ENCODE data around the gene RBM3. TPM values are rescaled to one million over a fixed set of nuclear protein-coding genes. Genes with fewer than 3 reads are reported as not detected.

Gene RBM3
- total and polyA plus RNA-seq, 3 experiments from 2014 or later, result 245 to 272 (median 255) TPM

- Mint-ChIP-seq H3K36me3 (peaks cover 0 to 71% (median 5%) of the 10 kb centered on the region in 3 donors), H3K27me3 (peaks cover 0 to 5% of the 10 kb centered on the region in 2 donors), H3K27ac (no peak overlapping the region), H3K4me3 (no peak overlapping the region), H3K9me3 (no peaks in the 10 kb centered on the region), H3K4me1 (peaks cover 0 to 4% (median 0%) of the 10 kb centered on the region in 3 donors)
- Histone ChIP-seq H3K27ac (ENCODE audit: low read depth, low read length) (no peak overlapping the region), H3K4me3 (ENCODE audit: low read length) (no peak overlapping the region), H3K36me3 (ENCODE audit: insufficient read depth, low read length) (no peaks in the 10 kb centered on the region), H3K9me3 (ENCODE audit: low read length) (no peaks in the 10 kb centered on the region), H3K4me1 (ENCODE audit: insufficient read depth, low read length) (no peaks in the 10 kb centered on the region), H3K27me3 (ENCODE audit: insufficient read depth, low read length, poor library complexity, severe bottlenecking) (no peaks in the 10 kb centered on the region)
- no peak for DNase-seq
- POLR2A ChIA-PET, result no interaction called here
- CTCF ChIA-PET, result no interaction called here
Measured at GRCh38 chrX:48559636-48560035, 14.6 kb upstream of the RBM3 start.

DNA sequence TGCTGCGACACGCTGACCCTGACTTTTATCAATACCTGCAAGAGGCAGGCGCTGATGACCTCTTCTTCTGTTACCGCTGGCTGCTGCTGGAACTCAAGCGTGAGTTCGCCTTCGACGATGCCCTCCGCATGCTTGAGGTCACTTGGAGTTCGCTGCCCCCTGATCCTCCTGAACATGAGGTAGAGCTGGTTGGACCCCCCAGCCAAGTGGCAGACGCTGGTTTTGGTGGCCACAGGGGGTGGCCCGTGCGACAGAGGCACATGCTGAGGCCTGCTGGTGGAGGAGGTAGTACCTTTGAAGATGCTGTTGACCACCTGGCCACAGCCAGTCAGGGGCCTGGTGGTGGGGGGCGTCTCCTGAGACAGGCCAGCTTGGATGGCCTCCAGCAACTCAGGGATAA lies 14.2 kb upstream of the RBM3 start:
- H3K4me1 Mint-ChIP-seq, result peaks cover 0 to 4% (median 0%) of the 10 kb centered on the region in 3 donors
- H3K27me3 ChIP-seq (ENCODE audit: insufficient read depth, low read length, poor library complexity, severe bottlenecking), result no peaks in the 10 kb centered on the region
- H3K27ac Mint-ChIP-seq, result no peak overlapping the region
- no peaks in the 10 kb centered on the region for H3K9me3 Mint-ChIP-seq
- H3K36me3 ChIP-seq (ENCODE audit: insufficient read depth, low read length), result no peaks in the 10 kb centered on the region
- CTCF ChIA-PET, result no interaction called here
- peaks cover 0 to 67% (median 3%) of the 10 kb centered on the region in 3 donors for H3K36me3 Mint-ChIP-seq
- no peak overlapping the region for H3K4me3 ChIP-seq (ENCODE audit: low read length)
- H3K27me3 Mint-ChIP-seq, result peaks cover 0 to 5% of the 10 kb centered on the region in 2 donors
- POLR2A ChIA-PET, result no interaction called here
- DNase-seq, result no peak
- no peak overlapping the region for H3K4me3 Mint-ChIP-seq
- no peak overlapping the region for H3K27ac ChIP-seq (ENCODE audit: low read depth, low read length)
- H3K9me3 ChIP-seq (ENCODE audit: low read length), result no peaks in the 10 kb centered on the region
- no peaks in the 10 kb centered on the region for H3K4me1 ChIP-seq (ENCODE audit: insufficient read depth, low read length)

DNA sequence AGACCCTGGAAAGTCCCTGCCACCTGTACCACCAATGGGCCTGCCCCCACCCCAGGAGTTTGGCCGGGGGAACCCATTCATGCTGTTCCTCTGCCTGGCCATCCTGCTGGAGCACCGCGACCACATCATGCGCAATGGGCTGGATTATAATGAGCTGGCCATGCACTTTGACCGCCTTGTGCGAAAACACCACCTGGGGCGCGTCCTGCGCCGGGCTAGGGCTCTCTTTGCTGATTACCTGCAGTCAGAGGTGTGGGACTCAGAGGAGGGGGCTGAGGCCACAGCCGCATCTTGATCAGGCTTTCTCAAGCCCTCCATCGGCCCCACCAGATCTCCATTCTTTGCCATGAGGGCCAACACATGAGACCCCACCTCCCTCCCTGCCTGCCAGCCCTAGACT lies 13.6 kb upstream of the RBM3 start:
- H3K27ac Mint-ChIP-seq, result no peak overlapping the region
- H3K4me1 Mint-ChIP-seq, result peaks cover 0 to 4% (median 0%) of the 10 kb centered on the region in 3 donors
- POLR2A ChIA-PET, result no interaction called here
- H3K9me3 ChIP-seq (ENCODE audit: low read length), result no peaks in the 10 kb centered on the region
- H3K4me3 ChIP-seq (ENCODE audit: low read length), result no peak overlapping the region
- no peaks in the 10 kb centered on the region for H3K9me3 Mint-ChIP-seq
- H3K36me3 ChIP-seq (ENCODE audit: insufficient read depth, low read length), result no peaks in the 10 kb centered on the region
- no peak overlapping the region for H3K27ac ChIP-seq (ENCODE audit: low read depth, low read length)
- peaks cover 0 to 61% (median 3%) of the 10 kb centered on the region in 3 donors for H3K36me3 Mint-ChIP-seq
- CTCF ChIA-PET, result no interaction called here
- H3K4me1 ChIP-seq (ENCODE audit: insufficient read depth, low read length), result no peaks in the 10 kb centered on the region
- peaks cover 0 to 3% of the 10 kb centered on the region in 2 donors for H3K27me3 Mint-ChIP-seq
- H3K4me3 Mint-ChIP-seq, result no peak overlapping the region
- H3K27me3 ChIP-seq (ENCODE audit: insufficient read depth, low read length, poor library complexity, severe bottlenecking), result no peaks in the 10 kb centered on the region
- no peak for DNase-seq

- CTCF ChIA-PET, result no interaction called here
- Mint-ChIP-seq H3K36me3 (peaks cover 0 to 11% (median 2%) of the 10 kb centered on the region in 3 donors), H3K4me1 (peaks cover 9% of the 10 kb centered on the region in 3 donors), H3K27me3 (peaks cover 0 to 8% of the 10 kb centered on the region in 2 donors), H3K27ac (no peak overlapping the region), H3K9me3 (peaks cover 0 to 2% (median 0%) of the 10 kb centered on the region in 5 donors), H3K4me3 (no peak overlapping the region)
- POLR2A ChIA-PET, result no interaction called here
- no peaks in the 10 kb centered on the region for H3K27me3 ChIP-seq (ENCODE audit: insufficient read depth, low read length, poor library complexity, severe bottlenecking)
- H3K9me3 ChIP-seq (ENCODE audit: low read length), result no peaks in the 10 kb centered on the region
- no peak for DNase-seq
- H3K4me3 ChIP-seq (ENCODE audit: low read length), result no peak overlapping the region
- H3K27ac ChIP-seq (ENCODE audit: low read depth, low read length), result no peak overlapping the region
- peaks cover 1% of the 10 kb centered on the region for H3K36me3 ChIP-seq (ENCODE audit: insufficient read depth, low read length)
- H3K4me1 ChIP-seq (ENCODE audit: insufficient read depth, low read length), result peaks cover 5% of the 10 kb centered on the region
Measured at GRCh38 chrX:48569958-48570357, 4.3 kb upstream of the RBM3 start.

GRCh38 chrX:48573690-48574269 lies 504 bp upstream of the RBM3 start:
- no peaks in the 10 kb centered on the region for H3K9me3 ChIP-seq (ENCODE audit: low read length)
- Mint-ChIP-seq H3K36me3 (peaks cover 0 to 47% (median 7%) of the 10 kb centered on the region in 3 donors), H3K9me3 (peaks cover 0 to 2% (median 0%) of the 10 kb centered on the region in 5 donors), H3K4me3 (peak overlapping the region; percentile 87 to 99 (median 98)), H3K27ac (peak overlapping the region; percentile 95 to 100 (median 99)), H3K4me1 (peaks cover 16 to 26% (median 19%) of the 10 kb centered on the region in 3 donors), H3K27me3 (peaks cover 0 to 7% of the 10 kb centered on the region in 2 donors)
- H3K4me3 ChIP-seq (ENCODE audit: low read length), result peak overlapping the region; percentile 57
- H3K36me3 ChIP-seq (ENCODE audit: insufficient read depth, low read length), result peaks cover 25% of the 10 kb centered on the region
- peak overlapping the region; percentile 99 for H3K27ac ChIP-seq (ENCODE audit: low read depth, low read length)
- DNase-seq, result peak in 3 of 5 donors; percentile 6 to 54 (median 9)
- ChIA-PET POLR2A (interaction anchor here (0.8 to 2.1 kb wide), 13 partner anchors 22 to 699 kb away, joined by 3 to 22 read pairs (median 4); partner anchors contain the start of genes EBP, FTSJ1, PQBP1 and TBC1D25), CTCF (interaction anchor here (1.2 kb wide), 1 partner anchor 34 kb away, joined by 5 read pairs; the partner anchor contains the start of gene TBC1D25)
- peaks cover 22% of the 10 kb centered on the region for H3K4me1 ChIP-seq (ENCODE audit: insufficient read depth, low read length)
- H3K27me3 ChIP-seq (ENCODE audit: insufficient read depth, low read length, poor library complexity, severe bottlenecking), result no peaks in the 10 kb centered on the region

DNA sequence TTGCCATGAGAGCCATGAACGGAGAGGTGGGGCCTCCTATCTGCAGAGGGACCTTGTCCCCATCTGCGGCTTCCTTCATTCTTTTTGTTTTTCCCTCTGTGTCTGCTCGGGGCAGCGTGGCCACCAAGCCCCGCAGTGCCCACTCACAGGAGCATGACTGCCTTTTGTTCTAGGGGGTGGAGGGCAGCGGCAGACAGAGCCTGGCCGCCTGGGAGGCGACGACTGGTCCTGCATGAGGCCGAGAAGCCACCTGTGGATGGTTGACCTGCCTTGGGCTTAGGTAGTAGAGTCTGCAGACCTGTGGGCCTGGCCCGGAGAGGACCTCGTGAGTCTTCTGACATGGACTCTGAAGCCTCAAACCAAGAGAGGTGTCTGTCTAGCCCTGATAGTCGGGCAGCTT lies 1.4 kb downstream of the RBM3 start:
- Histone ChIP-seq H3K4me3 (ENCODE audit: low read length) (peak overlapping the region; percentile 95), H3K9me3 (ENCODE audit: low read length) (no peaks in the 10 kb centered on the region), H3K27ac (ENCODE audit: low read depth, low read length) (peak overlapping the region; percentile 99), H3K27me3 (ENCODE audit: insufficient read depth, low read length, poor library complexity, severe bottlenecking) (no peaks in the 10 kb centered on the region), H3K4me1 (ENCODE audit: insufficient read depth, low read length) (peaks cover 22% of the 10 kb centered on the region), H3K36me3 (ENCODE audit: insufficient read depth, low read length) (peaks cover 29% of the 10 kb centered on the region)
- H3K4me3 Mint-ChIP-seq, result peak overlapping the region; percentile 64 to 99 (median 97)
- DNase-seq, result no peak
- H3K9me3 Mint-ChIP-seq, result peaks cover 0 to 2% (median 0%) of the 10 kb centered on the region in 5 donors
- ChIA-PET POLR2A (no interaction called here), CTCF (interaction anchor here (0.6 to 1.0 kb wide), 2 partner anchors 55 to 427 kb away, joined by 3 to 4 read pairs; partner anchors contain the start of gene GRIPAP1)
- H3K4me1 Mint-ChIP-seq, result peaks cover 16 to 34% (median 19%) of the 10 kb centered on the region in 3 donors
- H3K36me3 Mint-ChIP-seq, result peaks cover 0 to 60% (median 9%) of the 10 kb centered on the region in 3 donors
- H3K27ac Mint-ChIP-seq, result peak overlapping the region in 7 of 8 donors; percentile 61 to 99 (median 99)
- H3K27me3 Mint-ChIP-seq, result peaks cover 0 to 7% of the 10 kb centered on the region in 2 donors

- no peaks in the 10 kb centered on the region for H3K9me3 ChIP-seq (ENCODE audit: low read length)
- peaks cover 22% of the 10 kb centered on the region for H3K4me1 ChIP-seq (ENCODE audit: insufficient read depth, low read length)
- H3K27me3 ChIP-seq (ENCODE audit: insufficient read depth, low read length, poor library complexity, severe bottlenecking), result no peaks in the 10 kb centered on the region
- Mint-ChIP-seq H3K27me3 (peaks cover 0 to 7% of the 10 kb centered on the region in 2 donors), H3K36me3 (peaks cover 0 to 60% (median 9%) of the 10 kb centered on the region in 3 donors), H3K27ac (peak overlapping the region in 7 of 8 donors; percentile 19 to 99 (median 74)), H3K4me3 (peak overlapping the region; percentile 20 to 99 (median 97)), H3K4me1 (peaks cover 16 to 34% (median 19%) of the 10 kb centered on the region in 3 donors), H3K9me3 (peaks cover 0 to 2% (median 0%) of the 10 kb centered on the region in 5 donors)
- H3K4me3 ChIP-seq (ENCODE audit: low read length), result no peak overlapping the region
- H3K36me3 ChIP-seq (ENCODE audit: insufficient read depth, low read length), result peaks cover 29% of the 10 kb centered on the region
- CTCF ChIA-PET, result interaction anchor here (0.6 to 1.0 kb wide), 2 partner anchors 55 to 426 kb away, joined by 3 to 4 read pairs; partner anchors contain the start of gene GRIPAP1
- DNase-seq, result no peak
- POLR2A ChIA-PET, result no interaction called here
- no peak overlapping the region for H3K27ac ChIP-seq (ENCODE audit: low read depth, low read length)
Measured at GRCh38 chrX:48576108-48576507, 1.8 kb downstream of the RBM3 start.

DNA sequence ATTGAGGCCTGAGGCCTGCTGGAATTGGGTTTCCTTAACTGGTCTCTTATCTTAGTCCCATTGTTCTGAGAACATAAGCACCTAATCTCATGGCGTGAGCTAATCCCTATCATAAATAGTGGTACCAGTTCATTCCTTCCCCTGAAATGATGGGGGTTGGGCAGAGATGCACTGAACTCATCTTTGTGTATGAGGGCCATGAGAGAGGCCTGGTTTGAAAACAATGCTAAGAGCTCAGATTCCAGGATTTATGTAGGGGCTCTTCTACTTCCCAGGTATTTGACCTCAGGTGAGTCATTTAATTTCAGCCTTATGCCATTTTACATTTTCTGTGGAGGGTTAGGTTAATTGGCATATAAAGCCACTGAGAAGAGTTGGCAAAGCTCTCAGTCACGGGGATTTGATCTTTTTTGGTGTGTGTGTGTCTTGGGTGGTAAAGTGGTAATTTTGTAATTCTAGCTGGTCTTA lies 4.4 kb downstream of the RBM3 start:
- Histone ChIP-seq H3K9me3 (ENCODE audit: low read length) (no peaks in the 10 kb centered on the region), H3K27ac (ENCODE audit: low read depth, low read length) (no peak overlapping the region), H3K27me3 (ENCODE audit: insufficient read depth, low read length, poor library complexity, severe bottlenecking) (no peaks in the 10 kb centered on the region), H3K4me1 (ENCODE audit: insufficient read depth, low read length) (peaks cover 20% of the 10 kb centered on the region), H3K36me3 (ENCODE audit: insufficient read depth, low read length) (peaks cover 29% of the 10 kb centered on the region), H3K4me3 (ENCODE audit: low read length) (no peak overlapping the region)
- H3K36me3 Mint-ChIP-seq, result peaks cover 0 to 60% (median 9%) of the 10 kb centered on the region in 3 donors
- peaks cover 0 to 2% (median 0%) of the 10 kb centered on the region in 5 donors for H3K9me3 Mint-ChIP-seq
- peaks cover 0 to 7% of the 10 kb centered on the region in 2 donors for H3K27me3 Mint-ChIP-seq
- POLR2A ChIA-PET, result interaction anchor here (1.0 to 1.5 kb wide), 2 partner anchors 17 to 19 kb away, joined by 3 to 6 read pairs; no protein-coding TSS in a partner anchor
- H3K4me3 Mint-ChIP-seq, result no peak overlapping the region
- DNase-seq, result no peak
- peak overlapping the region in 4 of 8 donors; percentile 2 to 81 (median 26) for H3K27ac Mint-ChIP-seq
- peaks cover 14 to 32% (median 17%) of the 10 kb centered on the region in 3 donors for H3K4me1 Mint-ChIP-seq
- CTCF ChIA-PET, result interaction anchor here (2.2 kb wide), 1 partner anchor 39 kb away, joined by 7 read pairs; the partner anchor contains the start of gene TBC1D25

All from CD8-positive, alpha-beta memory T cell (primary cell).